Measurements from ENCODE around the gene CRIP3.
"Not testable (repeated sequence)": the region's sequence is repeated elsewhere in the genome, so short reads cannot be mapped to it uniquely, and the experiment has no call there.

The CRIP3 gene, protein sequence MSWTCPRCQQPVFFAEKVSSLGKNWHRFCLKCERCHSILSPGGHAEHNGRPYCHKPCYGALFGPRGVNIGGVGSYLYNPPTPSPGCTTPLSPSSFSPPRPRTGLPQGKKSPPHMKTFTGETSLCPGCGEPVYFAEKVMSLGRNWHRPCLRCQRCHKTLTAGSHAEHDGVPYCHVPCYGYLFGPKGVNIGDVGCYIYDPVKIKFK

DNA sequence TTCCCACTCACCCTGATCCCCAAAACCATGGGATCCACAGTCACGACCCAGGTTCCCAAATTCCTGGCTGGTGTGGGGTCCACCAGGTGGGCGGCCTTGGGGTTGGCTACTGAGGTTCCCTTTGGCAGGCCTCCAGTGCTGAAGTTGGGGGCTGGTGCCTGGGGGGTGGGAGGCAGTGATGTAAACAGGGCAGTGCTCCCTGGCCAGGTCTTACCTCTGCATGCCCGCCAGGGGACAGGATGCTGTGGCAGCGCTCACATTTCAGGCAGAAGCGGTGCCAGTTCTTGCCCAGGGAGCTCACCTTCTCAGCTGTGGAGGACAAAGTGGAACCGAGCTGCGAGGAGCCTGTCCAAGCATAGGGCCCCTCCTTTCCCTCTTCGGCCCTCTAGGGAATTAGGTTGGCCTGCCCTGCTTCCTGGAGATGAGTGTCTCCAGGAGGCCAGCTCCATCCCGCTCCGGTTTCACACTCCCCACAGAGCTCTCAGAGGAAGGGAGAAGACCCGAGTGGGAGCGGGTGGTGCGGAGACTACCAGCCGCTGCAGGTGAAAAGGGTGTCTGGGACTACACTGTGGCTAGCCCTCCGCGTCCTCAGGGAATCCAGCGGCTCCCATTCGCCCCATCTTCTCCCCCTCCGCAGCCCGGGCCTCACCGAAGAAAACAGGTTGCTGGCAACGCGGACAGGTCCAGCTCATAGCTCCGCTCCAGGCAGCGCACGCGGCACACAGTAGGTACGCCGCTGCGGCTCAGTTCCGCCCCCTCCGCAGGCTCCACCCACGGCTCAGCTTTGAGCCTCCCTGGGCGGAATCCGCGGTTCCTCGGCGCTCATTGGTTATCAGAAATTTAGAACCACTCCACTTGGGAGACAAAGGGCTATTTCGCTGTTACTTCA lies at the start of gene CRIP3:
Gene CRIP3, minus strand, starts transcription at position 726 of the 889 bp plus-strand sequence. Its CDS starts 34 bp downstream, at position 692.
- H3K4me3 ChIP-seq (ENCODE audit: low read depth, low read length) = peak within 1 kb of the TSS; percentile 60

DNA sequence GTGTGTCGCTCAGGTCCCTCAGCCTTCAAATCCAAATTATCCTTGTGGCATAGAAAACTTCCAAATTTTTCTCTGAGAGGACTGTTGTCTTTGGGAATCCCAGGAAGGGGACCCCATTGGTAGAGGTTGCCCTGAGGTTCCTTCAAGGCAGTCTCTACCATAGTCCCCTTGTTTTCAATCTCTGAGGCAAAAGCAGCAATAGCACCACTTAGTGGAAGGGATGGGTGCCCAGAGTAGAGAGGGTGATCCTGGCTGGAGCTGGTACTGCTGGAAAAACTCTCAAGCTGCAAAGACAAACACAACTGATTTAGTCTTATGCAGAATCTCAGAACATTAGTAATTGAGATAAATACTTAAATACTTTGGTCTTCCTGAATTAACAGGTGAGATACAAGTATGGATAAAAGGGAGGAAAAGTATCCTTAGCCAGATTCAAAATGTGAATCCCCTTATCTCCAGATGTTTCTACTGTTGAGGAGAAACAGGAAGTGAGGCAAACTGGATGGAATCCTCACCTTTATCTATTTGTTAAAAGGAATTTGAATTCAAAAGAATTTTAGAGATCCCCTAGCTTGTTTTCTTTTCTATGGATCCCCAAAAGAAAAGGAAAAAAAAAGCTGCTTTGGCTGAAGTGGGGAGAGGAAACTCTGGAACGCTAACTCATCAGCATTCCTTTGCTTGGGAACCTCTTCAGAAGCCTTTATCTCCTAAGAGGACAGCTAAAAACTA lies 47.4 kb upstream of the CRIP3 start:
- no peak overlapping the region for H3K4me3 ChIP-seq (ENCODE audit: low read depth, low read length)

DNA sequence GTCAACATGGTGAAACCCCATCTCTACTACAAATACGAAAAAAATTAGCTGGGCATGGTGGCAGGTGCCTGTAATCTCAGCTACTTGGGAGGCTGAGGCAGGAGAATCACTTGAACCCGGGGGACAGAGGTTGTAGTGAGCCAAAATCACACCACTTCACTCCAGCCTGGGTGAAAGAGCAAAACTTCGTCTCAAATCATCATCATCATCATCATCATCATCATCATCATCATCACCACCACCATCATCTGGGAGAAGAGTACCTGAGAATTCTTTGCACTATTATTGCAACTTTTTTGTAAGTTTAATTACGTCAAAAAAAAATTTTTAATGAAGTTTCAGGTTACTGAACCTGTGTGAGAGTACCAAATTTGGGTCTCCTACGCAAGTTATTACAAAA lies 43.3 kb upstream of the CRIP3 start:
- H3K4me3 ChIP-seq (ENCODE audit: low read depth, low read length) = not testable (repeated sequence)

DNA sequence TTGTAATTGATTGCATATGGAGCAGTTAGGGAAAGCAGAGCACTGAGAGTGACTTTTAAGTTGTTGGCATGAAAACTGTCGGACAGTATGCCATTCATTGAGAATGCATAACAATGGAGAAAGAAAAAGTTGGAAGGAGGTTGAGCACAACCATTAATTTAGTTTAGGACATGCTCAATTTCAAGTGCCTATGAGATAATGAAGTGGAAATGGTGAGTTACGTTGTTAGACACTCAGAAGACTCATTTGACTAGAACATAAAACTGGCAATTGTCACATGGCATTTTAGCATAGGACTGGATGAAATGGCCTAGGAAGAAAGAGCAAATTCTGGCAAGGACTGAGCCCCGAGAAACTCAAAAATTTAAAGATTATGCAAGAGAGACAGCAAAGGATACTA lies 38.8 kb upstream of the CRIP3 start:
- H3K4me3 ChIP-seq (ENCODE audit: low read depth, low read length) = no peak overlapping the region

DNA sequence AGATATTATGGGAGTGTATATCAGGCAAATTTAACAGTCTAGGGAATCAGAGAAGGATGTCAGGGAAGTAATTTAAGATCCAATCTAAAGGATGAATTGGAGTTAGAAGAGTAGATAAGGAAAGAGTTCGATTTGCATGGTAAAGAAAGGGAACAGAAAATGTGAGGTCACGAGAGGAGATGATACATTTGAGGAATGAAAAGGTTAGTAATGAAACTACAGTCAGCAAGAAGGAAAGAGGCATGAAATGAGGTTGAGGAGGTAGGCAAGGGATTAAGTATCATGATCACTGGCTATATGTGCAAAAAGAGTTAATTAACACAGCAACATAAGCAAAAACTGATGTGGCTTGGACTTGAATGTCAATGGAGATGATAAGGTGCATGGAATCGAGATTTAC lies 38.4 kb upstream of the CRIP3 start:
- H3K4me3 ChIP-seq (ENCODE audit: low read depth, low read length) = no peak overlapping the region

DNA sequence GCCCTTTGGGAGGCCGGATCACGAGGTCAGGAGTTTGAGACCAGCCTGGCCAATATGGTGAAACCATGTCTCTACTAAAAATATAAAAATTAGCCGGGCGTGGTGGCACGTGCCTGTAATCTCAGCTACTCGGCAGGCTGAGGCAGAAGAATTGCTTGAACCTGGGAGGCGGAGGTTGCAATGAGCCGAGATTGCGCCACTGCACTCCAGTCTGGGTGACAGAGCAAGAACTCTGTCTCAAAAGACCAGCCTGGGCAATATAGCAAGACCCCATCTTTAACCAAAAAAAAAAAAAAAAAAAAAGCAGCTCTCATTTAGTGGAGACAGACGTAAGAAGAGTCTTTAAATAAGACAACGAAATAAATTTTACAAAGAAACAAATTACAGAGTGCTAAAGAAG lies 37.6 kb upstream of the CRIP3 start:
- H3K4me3 ChIP-seq (ENCODE audit: low read depth, low read length) = not testable (repeated sequence)

DNA sequence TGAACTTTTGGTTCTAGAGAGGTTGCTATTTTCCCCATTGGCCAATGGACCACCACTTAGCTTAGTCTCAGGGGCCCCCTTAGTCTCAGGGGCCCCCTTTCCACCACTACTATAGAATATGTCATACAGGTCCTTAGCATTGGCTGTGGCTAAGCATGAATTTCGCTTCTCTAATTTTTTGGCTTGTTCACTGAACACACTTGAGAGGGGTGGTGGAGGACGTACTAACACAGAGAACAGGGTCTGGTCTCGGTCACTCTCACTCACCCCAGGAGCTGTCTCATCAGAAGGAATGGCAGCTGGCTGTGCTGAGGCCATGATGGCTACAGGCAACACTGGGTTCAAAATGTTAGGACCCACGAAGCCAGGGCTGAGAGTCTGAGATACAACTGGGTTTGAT lies 30.5 kb upstream of the CRIP3 start:
- no peak overlapping the region for H3K4me3 ChIP-seq (ENCODE audit: low read depth, low read length)

DNA sequence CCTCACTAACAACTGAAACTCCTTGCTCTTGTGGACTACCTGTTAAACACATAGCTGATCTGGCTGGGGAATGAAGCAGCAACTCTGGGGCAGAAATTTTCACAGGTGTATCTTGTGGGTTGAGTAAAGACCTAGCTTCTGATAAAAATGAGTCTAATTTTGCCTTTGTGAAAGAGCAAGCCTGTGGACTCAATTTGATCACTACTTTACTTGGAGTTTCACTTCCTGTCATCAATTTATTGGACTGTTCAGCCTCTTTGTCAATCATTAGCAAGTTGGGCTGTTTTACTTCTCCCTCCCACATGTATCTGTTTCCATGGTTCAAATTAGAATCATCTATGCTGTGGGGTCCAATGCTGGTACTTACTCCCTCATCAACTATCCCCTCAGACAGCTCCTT lies 29.6 kb upstream of the CRIP3 start:
- H3K4me3 ChIP-seq (ENCODE audit: low read depth, low read length) = no peak overlapping the region

DNA sequence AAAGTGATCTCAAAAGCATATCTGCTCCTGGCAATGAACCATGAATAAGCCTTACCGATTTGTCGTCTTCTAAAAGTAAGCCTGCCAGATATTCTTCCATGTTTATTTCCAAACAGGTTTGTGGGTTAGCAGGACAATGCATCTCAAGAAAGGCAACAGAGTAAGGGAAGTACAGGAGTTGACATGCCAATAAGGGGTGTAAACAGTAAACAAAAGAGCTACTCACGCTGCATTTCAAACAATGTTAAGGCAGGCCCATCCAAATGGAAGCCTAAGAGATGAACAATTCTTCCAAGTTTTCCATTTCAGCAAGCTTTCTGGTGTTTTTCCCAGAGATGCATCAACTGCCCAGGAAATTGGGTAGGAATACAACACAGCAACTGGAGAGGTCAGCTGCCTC lies 27.8 kb upstream of the CRIP3 start:
- no peak overlapping the region for H3K4me3 ChIP-seq (ENCODE audit: low read depth, low read length)

DNA sequence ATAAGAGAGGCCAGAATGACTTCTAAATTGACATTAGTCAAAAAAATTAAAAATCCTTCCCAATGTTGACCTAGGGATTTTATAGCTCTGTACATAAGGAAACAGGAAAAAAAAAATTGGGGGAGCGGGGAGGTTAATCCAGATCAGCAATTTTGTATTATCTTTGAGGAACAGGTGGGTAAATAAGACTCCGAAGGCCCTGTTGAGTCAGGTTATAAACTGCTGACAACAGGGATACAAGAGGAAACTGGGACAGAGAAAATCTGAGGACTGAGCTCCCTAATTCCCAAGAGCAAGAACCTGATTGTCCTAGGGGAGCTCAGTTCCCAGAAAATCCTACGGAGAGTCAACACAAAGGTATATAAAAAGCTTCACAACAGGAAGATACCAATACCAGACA lies 26.8 kb upstream of the CRIP3 start:
- H3K4me3 ChIP-seq (ENCODE audit: low read depth, low read length) = no peak overlapping the region

DNA sequence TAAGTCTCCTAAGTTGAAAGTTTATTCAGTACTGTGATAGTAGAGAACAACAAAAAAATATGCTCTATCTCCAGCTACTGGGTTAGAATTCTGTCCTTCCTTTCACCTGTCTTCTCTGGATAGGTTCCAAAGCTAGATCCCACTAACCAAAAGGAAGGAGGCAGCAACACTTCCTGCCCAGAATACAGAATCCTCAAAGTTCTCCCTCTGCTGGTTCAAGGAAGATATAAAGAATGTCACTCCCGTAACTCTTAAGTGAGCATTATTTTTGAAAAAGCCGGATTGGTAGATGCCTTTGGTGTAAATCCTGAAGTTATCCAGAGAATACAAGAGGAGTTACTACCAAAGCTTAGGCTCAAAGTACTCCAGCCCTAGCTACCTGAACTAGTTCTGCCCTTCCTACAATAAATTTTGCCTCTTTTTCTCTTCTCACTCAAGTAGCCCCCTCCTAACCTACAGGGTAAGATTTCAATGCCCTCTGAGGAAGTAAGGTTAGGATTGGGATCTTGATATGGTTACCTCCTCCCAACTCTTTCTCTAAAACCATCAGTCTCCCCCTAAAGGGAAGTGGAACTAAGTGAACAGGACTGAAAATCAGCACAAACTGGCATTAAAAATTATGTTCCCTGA lies 26.0 kb upstream of the CRIP3 start:
- H3K4me3 ChIP-seq (ENCODE audit: low read depth, low read length) = no peak overlapping the region

DNA sequence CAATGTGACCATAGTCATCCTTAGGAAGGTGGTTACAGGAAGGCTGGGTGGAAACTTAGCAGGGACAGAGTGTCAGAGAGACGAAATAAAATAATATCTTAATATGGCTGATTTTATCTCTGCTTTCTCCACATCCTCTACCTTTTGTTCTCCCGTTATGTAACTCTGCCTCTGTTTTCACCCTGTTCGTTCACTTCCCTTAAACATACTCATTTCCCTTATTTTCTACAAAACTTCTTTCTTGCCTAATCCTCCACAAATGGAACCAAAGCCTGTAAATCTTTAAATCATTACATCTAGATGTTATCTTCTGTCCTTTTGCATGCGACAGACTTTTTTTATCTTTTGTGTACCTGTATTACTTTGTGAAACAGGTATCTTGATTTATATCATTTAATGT lies 23.3 kb upstream of the CRIP3 start:
- H3K4me3 ChIP-seq (ENCODE audit: low read depth, low read length) = no peak overlapping the region

DNA sequence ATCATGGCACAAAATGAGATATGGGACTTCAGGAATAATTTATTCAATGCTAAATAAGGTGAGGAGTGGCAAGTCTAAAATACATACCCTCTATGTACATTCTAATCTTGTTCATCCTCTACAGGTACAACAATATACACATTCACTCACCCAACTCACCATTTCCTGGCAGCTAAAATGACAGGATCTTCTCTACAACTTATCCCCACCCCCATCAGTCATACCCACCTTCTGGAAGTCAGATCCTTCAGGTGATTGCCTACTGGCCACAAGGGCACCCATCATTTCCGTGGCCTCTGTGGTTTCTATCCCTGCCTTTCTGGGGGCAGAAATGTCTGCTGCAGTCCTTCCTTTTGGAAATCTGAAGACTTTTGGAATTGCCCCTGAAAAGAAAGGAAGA lies 22.8 kb upstream of the CRIP3 start:
- no peak overlapping the region for H3K4me3 ChIP-seq (ENCODE audit: low read depth, low read length)

DNA sequence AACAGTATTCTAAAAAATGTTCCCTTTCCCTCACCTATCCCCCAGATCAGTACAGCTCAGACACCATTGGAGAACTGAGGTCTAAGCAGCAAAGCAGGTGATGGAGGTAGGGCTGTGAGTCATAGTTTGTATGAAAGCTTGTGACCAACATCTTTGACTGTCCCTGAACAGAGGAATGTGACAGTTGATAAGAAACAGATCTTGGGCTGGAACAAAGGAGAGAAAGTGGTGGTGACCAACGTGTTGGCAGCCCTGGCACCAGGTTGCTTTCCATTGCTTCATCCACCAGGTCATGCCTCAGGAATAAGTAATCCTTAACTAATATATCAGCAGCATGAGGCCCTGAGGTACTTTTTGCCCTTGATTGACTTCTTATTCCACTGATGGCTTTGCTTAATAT lies 19.9 kb upstream of the CRIP3 start:
- no peak overlapping the region for H3K4me3 ChIP-seq (ENCODE audit: low read depth, low read length)

DNA sequence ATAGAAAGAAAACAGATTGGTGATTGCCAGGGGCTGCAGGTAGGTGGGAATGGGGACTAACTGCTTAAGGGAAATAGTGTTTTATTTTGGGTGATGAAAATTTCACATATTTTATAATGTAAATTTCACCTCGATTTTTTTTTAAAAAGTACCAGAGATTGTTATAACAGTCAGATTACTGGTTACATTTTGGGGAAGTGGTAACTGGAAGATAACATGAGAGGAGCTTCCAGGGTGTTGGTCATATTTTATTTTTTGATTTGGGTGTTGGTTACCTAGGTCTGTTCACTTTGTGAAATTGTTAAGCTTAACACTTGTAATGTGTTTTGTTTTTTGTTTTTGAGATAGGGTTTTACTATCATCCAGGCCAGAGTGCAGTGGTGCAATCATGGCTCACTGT lies 17.2 kb upstream of the CRIP3 start:
- H3K4me3 ChIP-seq (ENCODE audit: low read depth, low read length) = no peak overlapping the region

DNA sequence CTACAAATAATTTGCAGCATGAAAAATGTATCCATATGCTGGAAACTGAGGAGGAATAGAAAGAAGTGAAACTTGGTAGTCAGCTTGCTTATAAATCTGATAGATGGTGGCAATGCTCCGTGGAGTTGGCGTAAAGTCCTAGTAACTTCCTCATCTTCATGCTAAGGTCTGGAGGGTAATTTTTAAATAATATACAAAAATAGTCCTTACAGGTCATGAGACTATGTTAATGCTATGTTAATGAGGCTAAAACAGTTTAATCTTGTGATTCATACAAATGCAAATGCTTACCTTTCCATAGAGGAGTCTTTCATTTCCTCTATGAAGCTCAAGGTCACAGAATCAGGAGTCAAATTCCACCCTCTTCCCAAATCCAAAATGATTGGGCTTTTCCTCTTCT lies 9.4 kb upstream of the CRIP3 start:
- no peak overlapping the region for H3K4me3 ChIP-seq (ENCODE audit: low read depth, low read length)

DNA sequence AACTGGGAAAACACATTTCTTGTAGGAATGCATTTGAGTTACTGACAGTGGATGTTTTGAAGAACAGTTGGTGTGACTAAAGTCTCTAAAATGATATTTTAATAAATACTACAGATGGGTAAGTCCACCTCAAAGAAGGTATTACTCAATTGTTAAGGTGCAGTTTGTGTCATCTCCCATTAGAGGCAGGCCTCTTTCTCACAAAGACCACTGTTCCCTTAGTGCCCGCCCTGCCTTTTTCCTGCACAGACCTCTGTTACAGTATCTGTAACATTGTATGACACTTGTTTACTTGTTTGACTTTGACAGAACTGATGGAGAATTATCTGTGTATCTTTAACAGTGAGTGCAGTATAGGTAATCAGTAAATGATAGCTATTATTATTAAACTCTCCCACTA lies 5.2 kb upstream of the CRIP3 start:
- no peak overlapping the region for H3K4me3 ChIP-seq (ENCODE audit: low read depth, low read length)

DNA sequence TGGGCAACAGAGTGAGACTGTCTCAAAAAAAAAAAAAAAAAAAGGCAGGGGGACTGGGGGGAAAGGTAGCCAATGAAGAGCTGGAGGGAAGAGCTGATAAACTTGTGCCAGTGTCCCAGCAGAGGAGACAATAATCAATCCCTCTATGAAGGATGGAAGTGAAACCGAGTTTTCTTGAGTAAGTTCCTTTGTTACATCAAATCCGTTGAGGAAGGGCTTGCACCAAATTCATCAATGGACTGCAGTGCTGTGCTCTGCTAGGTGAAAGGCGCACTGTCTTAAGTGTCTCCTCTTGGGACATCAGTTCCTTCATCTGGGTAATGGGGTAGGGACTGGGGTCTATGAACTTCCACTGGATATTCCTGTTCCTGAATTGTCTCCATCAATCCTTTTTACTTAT lies 3.0 kb upstream of the CRIP3 start:
- no peak overlapping the region for H3K4me3 ChIP-seq (ENCODE audit: low read depth, low read length)

DNA sequence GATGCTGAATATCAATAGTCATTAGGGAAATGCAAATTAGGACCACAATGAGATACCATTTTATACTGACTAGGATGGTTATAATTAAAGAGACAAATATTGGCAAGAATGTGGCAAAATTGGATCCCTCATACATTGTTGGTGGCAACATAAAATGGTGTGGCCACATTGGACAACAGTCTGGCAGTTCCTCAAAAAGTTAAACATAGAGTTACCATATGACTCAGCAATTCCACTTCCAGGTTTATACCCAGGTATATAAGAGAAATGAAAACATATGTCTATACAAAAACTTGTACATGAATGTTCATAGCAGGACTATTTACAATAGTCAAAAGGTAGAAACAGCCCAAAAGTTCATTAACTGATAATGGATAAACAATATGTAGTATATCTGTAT lies 2.0 kb upstream of the CRIP3 start:
- H3K4me3 ChIP-seq (ENCODE audit: low read depth, low read length) = no peak overlapping the region

DNA sequence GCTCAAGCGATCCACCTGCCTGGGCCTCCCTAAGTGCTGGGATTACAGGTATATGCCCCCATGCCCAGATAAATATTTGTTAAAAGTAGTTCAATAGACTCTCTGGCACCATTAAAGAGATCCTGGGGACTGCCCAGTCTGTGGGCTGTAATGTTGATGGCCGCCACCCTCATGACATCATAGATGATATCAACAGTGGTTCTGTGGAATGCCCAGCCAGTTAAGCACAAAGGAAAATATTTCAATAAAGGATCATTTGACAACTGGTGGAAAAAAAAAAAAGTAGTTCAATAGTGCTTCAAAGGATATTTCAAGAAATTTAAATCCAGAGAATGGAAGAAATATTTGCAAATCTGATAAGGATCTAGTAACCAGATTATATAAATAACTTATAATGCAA lies 1.5 kb upstream of the CRIP3 start:
- no peak overlapping the region for H3K4me3 ChIP-seq (ENCODE audit: low read depth, low read length)

DNA sequence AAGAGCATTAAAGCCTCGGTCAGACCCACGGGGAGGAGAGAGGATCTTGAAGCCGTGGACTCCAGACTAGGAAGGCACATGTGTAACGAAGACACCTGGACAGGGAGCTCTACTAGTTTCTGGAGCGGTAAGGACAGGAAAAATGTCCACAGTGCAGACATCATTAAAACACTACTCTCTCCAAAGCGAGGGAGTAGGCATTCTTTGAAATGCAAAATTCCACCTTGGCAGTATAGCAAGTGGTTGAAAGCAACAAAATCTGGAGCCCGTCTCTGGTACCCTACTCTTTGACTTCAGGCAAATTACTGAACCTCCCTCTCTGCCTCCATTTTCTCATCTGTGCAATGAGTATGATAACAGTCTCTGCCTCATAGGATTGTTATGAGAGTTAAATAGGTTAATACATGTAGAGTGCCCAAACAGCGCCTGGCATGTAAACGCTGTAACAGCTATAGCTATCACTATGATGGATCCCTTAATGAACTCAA lies 408 bp upstream of the CRIP3 start:
- peak overlapping the region; percentile 60 for H3K4me3 ChIP-seq (ENCODE audit: low read depth, low read length)
